ENCODE measurements around the gene OCLN.

GRCh38 chr5:69454460-69455249 is 37.9 kb upstream of the OCLN start:
- TF ChIP-seq GATA2 (IDR thresholded peaks at IDR 0.05; ENCODE audit: low read depth, low read length) (no peak), GATA3 (IDR thresholded peaks at IDR 0.05; ENCODE audit: low read depth, low read length) (no peak)

Measured in SH-SY5Y (cell line).